Mesendoderm (in vitro differentiated cells): Measurements from ENCODE around the gene HRH2.

Experiments used
- DNase-seq: peaks from one replicate; pipeline ENCODE4 v3.0.0; 2013
- H2AK5ac ChIP-seq: 2 replicates; pipeline ENCODE4 v1.6.1; 2013; ENCODE audit warnings: low read length, inconsistent platforms
- H2BK120ac ChIP-seq: 2 replicates; pipeline ENCODE4 v1.6.1; 2013; ENCODE audit warnings: low read depth, mild to moderate bottlenecking, low read length, moderate library complexity, mixed read lengths
- H2BK15ac ChIP-seq: replicated peaks from 2 replicates; pipeline ENCODE4 v1.6.1; 2013; ENCODE audit warnings: low read depth, mild to moderate bottlenecking, moderate library complexity
- H2BK5ac ChIP-seq: 2 replicates; pipeline ENCODE4 v1.6.1; 2013; ENCODE audit warnings: low read length, inconsistent platforms
- H3K18ac ChIP-seq: 2 replicates; pipeline ENCODE4 v1.6.1; 2013; ENCODE audit warnings: mild to moderate bottlenecking, low read length, mixed read lengths
- H3K23ac ChIP-seq: one replicate; pipeline ENCODE4 v1.6.1; 2013; ENCODE audit warnings: low read length
- H3K27ac ChIP-seq: 2 replicates; pipeline ENCODE4 v1.5.1; 2013; ENCODE audit warnings: low read depth, mild to moderate bottlenecking, inconsistent platforms, low read length, moderate library complexity
- H3K27me3 ChIP-seq: 2 replicates; pipeline ENCODE4 v1.6.1; 2013; ENCODE audit warnings: low read length, control low read depth, mild to moderate bottlenecking, inconsistent platforms; ENCODE audit not compliant: insufficient read depth, poor library complexity
- H3K36me3 ChIP-seq: 2 replicates; pipeline ENCODE4 v1.6.1; 2013; ENCODE audit warnings: low read length, inconsistent platforms; ENCODE audit not compliant: control insufficient read depth, insufficient read depth
- H3K4ac ChIP-seq: one replicate; pipeline ENCODE4 v1.6.1; 2013; ENCODE audit warnings: low read depth, mild to moderate bottlenecking, low read length, moderate library complexity
- H3K4me1 ChIP-seq: 2 replicates; pipeline ENCODE4 v1.6.1; 2013; ENCODE audit warnings: low read depth, low read length, inconsistent platforms; ENCODE audit not compliant: control insufficient read depth
- H3K4me2 ChIP-seq: 2 replicates; pipeline ENCODE4 v1.6.1; 2013; ENCODE audit warnings: low read length
- H3K4me3 ChIP-seq: 2 replicates; pipeline ENCODE4 v1.5.1; 2013; ENCODE audit warnings: mild to moderate bottlenecking, low read length
- H3K56ac ChIP-seq: one replicate; pipeline ENCODE4 v1.6.1; 2013; ENCODE audit warnings: low read length
- H3K79me1 ChIP-seq: 2 replicates; pipeline ENCODE4 v1.6.1; 2013; ENCODE audit warnings: low read length, inconsistent platforms
- H3K79me2 ChIP-seq: 2 replicates; pipeline ENCODE4 v1.6.1; 2013; ENCODE audit warnings: mild to moderate bottlenecking, low read length; ENCODE audit not compliant: control insufficient read depth, insufficient read depth
- H3K9ac ChIP-seq: 2 replicates; pipeline ENCODE4 v1.6.1; 2013; ENCODE audit warnings: low read length, inconsistent platforms
- H4K5ac ChIP-seq: one replicate; pipeline ENCODE4 v1.6.1; 2013; ENCODE audit warnings: low read length
- H4K8ac ChIP-seq: one replicate; pipeline ENCODE4 v1.6.1; 2013; ENCODE audit warnings: low read depth, mild to moderate bottlenecking, control low read depth, low read length, moderate library complexity
- WGBS: extraction: QIAGEN DNeasy Blood & Tissue Kit; methylation state at CpG from one replicate; pipeline ENCODE4 v1.1.7; 2013; ENCODE audit warnings: low lambda C conversion rate, missing lambda C conversion rate; ENCODE audit not compliant: insufficient coverage; ENCODE audit errors: extremely low coverage; 5-methylcytosine and 5-hydroxymethylcytosine counted together

Gene HRH2

GRCh38 chr5:175698401-175699115 lies 40.7 kb downstream of the HRH2 start:
- no peaks in the 10 kb centered on the region for H3K79me2 ChIP-seq
- peaks cover 4% of the 10 kb centered on the region for H3K4me1 ChIP-seq
- DNase-seq = no peak
- WGBS = no CpG with 5 or more reads among the region's 18 CpGs
- H3K18ac ChIP-seq = no peak overlapping the region
- H4K5ac ChIP-seq = no peak overlapping the region
- no peak overlapping the region for H3K4me3 ChIP-seq
- H3K36me3 ChIP-seq = no peaks in the 10 kb centered on the region
- no peak overlapping the region for H3K27ac ChIP-seq
- no peak overlapping the region for H3K9ac ChIP-seq
- no peaks in the 10 kb centered on the region for H3K79me1 ChIP-seq
- H3K56ac ChIP-seq = no peak overlapping the region
- no peaks in the 10 kb centered on the region for H3K27me3 ChIP-seq
- H3K23ac ChIP-seq = no peak overlapping the region
- H4K8ac ChIP-seq = no peak overlapping the region
- no peak overlapping the region for H2BK5ac ChIP-seq
- H3K4ac ChIP-seq = no peak overlapping the region
- no peak overlapping the region for H3K4me2 ChIP-seq
- H2BK15ac ChIP-seq = no peak overlapping the region
- no peak overlapping the region for H2AK5ac ChIP-seq
- H2BK120ac ChIP-seq = no peak overlapping the region

- H3K79me1 ChIP-seq = no peaks in the 10 kb centered on the region
- H3K9ac ChIP-seq = no peak overlapping the region
- peaks cover 4% of the 10 kb centered on the region for H3K4me1 ChIP-seq
- no peak overlapping the region for H4K8ac ChIP-seq
- no peaks in the 10 kb centered on the region for H3K79me2 ChIP-seq
- no peak overlapping the region for H3K4me2 ChIP-seq
- no peak overlapping the region for H2BK15ac ChIP-seq
- no peaks in the 10 kb centered on the region for H3K27me3 ChIP-seq
- no peak overlapping the region for H2AK5ac ChIP-seq
- H3K36me3 ChIP-seq = no peaks in the 10 kb centered on the region
- H3K27ac ChIP-seq = no peak overlapping the region
- no CpG with 5 or more reads among the region's 5 CpGs for WGBS
- no peak overlapping the region for H2BK120ac ChIP-seq
- no peak overlapping the region for H3K18ac ChIP-seq
- no peak overlapping the region for H4K5ac ChIP-seq
- no peak overlapping the region for H3K23ac ChIP-seq
- no peak for DNase-seq
- H3K4ac ChIP-seq = no peak overlapping the region
- no peak overlapping the region for H3K56ac ChIP-seq
- H2BK5ac ChIP-seq = no peak overlapping the region
- no peak overlapping the region for H3K4me3 ChIP-seq
These were observed 43.1 kb downstream of the HRH2 start for GRCh38 chr5:175700991-175701390.

- no peak overlapping the region for H3K4me3 ChIP-seq
- no peak overlapping the region for H3K4ac ChIP-seq
- H2BK5ac ChIP-seq = no peak overlapping the region
- H4K8ac ChIP-seq = no peak overlapping the region
- no peak overlapping the region for H4K5ac ChIP-seq
- no peaks in the 10 kb centered on the region for H3K79me1 ChIP-seq
- no peaks in the 10 kb centered on the region for H3K79me2 ChIP-seq
- H2AK5ac ChIP-seq = no peak overlapping the region
- WGBS = no CpG with 5 or more reads among the region's 12 CpGs
- H3K4me2 ChIP-seq = no peak overlapping the region
- H3K36me3 ChIP-seq = no peaks in the 10 kb centered on the region
- H3K56ac ChIP-seq = no peak overlapping the region
- H3K27me3 ChIP-seq = no peaks in the 10 kb centered on the region
- H2BK15ac ChIP-seq = no peak overlapping the region
- no peak overlapping the region for H3K18ac ChIP-seq
- no peak overlapping the region for H3K27ac ChIP-seq
- DNase-seq = no peak
- no peak overlapping the region for H3K23ac ChIP-seq
- H2BK120ac ChIP-seq = no peak overlapping the region
- H3K9ac ChIP-seq = no peak overlapping the region
- no peaks in the 10 kb centered on the region for H3K4me1 ChIP-seq
These were observed 43.9 kb downstream of the HRH2 start for GRCh38 chr5:175701797-175702196.

- Histone ChIP-seq H4K5ac (no peak overlapping the region), H4K8ac (no peak overlapping the region), H2AK5ac (no peak overlapping the region), H3K4me2 (no peak overlapping the region), H3K18ac (no peak overlapping the region), H3K79me1 (no peaks in the 10 kb centered on the region), H3K23ac (no peak overlapping the region), H3K56ac (peak overlapping the region; percentile 25), H3K79me2 (no peaks in the 10 kb centered on the region), H3K4me1 (no peaks in the 10 kb centered on the region), H3K4ac (no peak overlapping the region), H3K36me3 (no peaks in the 10 kb centered on the region), H3K9ac (no peak overlapping the region), H2BK15ac (no peak overlapping the region), H2BK5ac (no peak overlapping the region), H3K4me3 (no peak overlapping the region), H2BK120ac (no peak overlapping the region), H3K27me3 (no peaks in the 10 kb centered on the region), H3K27ac (no peak overlapping the region)
- WGBS = no CpG with 5 or more reads among the region's 6 CpGs
- no peak for DNase-seq
These were observed 48.6 kb downstream of the HRH2 start for GRCh38 chr5:175706499-175706898.

GRCh38 chr5:175707751-175708375 lies 50.0 kb downstream of the HRH2 start:
- Histone ChIP-seq H2BK5ac (no peak overlapping the region), H3K9ac (no peak overlapping the region), H2BK120ac (no peak overlapping the region), H3K27ac (no peak overlapping the region), H3K56ac (no peak overlapping the region), H4K5ac (no peak overlapping the region), H3K23ac (no peak overlapping the region), H3K4ac (no peak overlapping the region), H2BK15ac (no peak overlapping the region), H3K79me1 (no peaks in the 10 kb centered on the region), H3K27me3 (no peaks in the 10 kb centered on the region), H3K36me3 (no peaks in the 10 kb centered on the region), H4K8ac (no peak overlapping the region), H3K4me2 (no peak overlapping the region), H3K4me1 (no peaks in the 10 kb centered on the region), H3K79me2 (no peaks in the 10 kb centered on the region), H3K18ac (no peak overlapping the region), H3K4me3 (no peak overlapping the region), H2AK5ac (no peak overlapping the region)
- WGBS = no CpG with 5 or more reads among the region's 16 CpGs
- no peak for DNase-seq
